Skeletal muscle tissue (tissue), 4 donors: Measurements from ENCODE around the gene CACNG3. TPM values are rescaled to one million over a fixed set of nuclear protein-coding genes. Genes with fewer than 3 reads are reported as not detected.

Experiments
- H3K27ac ChIP-seq: one replicate; pipeline ENCODE4 v1.7.0; 2013; ENCODE audit warnings: mild to moderate bottlenecking, low read depth, low read length, inconsistent platforms
- H3K27me3 ChIP-seq, 3 donors: one replicate each; pipeline ENCODE4 v1.7.0; 2013; ENCODE audit warnings: low read length in 3 of 3; ENCODE audit not compliant: control insufficient read depth in 3 of 3, insufficient read depth in 3 of 3
- H3K36me3 ChIP-seq, 3 donors: one replicate each; pipeline ENCODE4 v1.7.0; 2013; ENCODE audit warnings: low read length in 3 of 3; ENCODE audit not compliant: control insufficient read depth in 3 of 3, insufficient read depth in 3 of 3
- H3K4me1 ChIP-seq, 3 donors: one replicate each; pipeline ENCODE4 v1.7.0; 2013; ENCODE audit warnings: low read length in 3 of 3, mild to moderate bottlenecking in 3 of 3; ENCODE audit not compliant: control insufficient read depth in 3 of 3, insufficient read depth in 3 of 3
- H3K4me3 ChIP-seq, 3 donors: one replicate each; pipeline ENCODE4 v1.7.0; 2013; ENCODE audit warnings: low read length in 3 of 3
- H3K9ac ChIP-seq, 3 donors: one replicate each; pipeline ENCODE4 v1.7.0; 2013; ENCODE audit warnings: low read length in 3 of 3, mild to moderate bottlenecking in 3 of 3, moderate library complexity in 2 of 3, low read depth in 1 of 3
- H3K9me3 ChIP-seq, 3 donors: one replicate each; pipeline ENCODE4 v1.7.0; 2013; ENCODE audit warnings: low read length in 3 of 3; ENCODE audit not compliant: control insufficient read depth in 3 of 3
- total RNA-seq: library from RNA; depleted of rRNA; stranded (reverse); fragments of >200 nt; gene quantifications from one replicate; pipeline ENCODE4 v1.2.3, GENCODE V29; 2014
- donor health status: Osteomylitis.

Gene CACNG3
- total RNA-seq, 1 donor from 2014 or later = not detected

- no peaks in the 10 kb centered on the region for H3K36me3 ChIP-seq
- H3K4me1 ChIP-seq = no peaks in the 10 kb centered on the region
- no peaks in the 10 kb centered on the region for H3K27me3 ChIP-seq
- H3K9me3 ChIP-seq = peaks cover 0 to 5% (median 0%) of the 10 kb centered on the region in 3 donors
- H3K27ac ChIP-seq = no peak overlapping the region
- H3K4me3 ChIP-seq = no peak overlapping the region
- no peak overlapping the region for H3K9ac ChIP-seq
These were observed 111.1 kb downstream of the CACNG3 start for GRCh38 chr16:24367186-24367710.

- H3K4me3 ChIP-seq = no peak overlapping the region
- H3K36me3 ChIP-seq = no peaks in the 10 kb centered on the region
- no peak overlapping the region for H3K9ac ChIP-seq
- H3K4me1 ChIP-seq = no peaks in the 10 kb centered on the region
- no peaks in the 10 kb centered on the region for H3K27me3 ChIP-seq
- H3K27ac ChIP-seq = no peak overlapping the region
- H3K9me3 ChIP-seq = peaks cover 0 to 5% (median 0%) of the 10 kb centered on the region in 3 donors
These were observed 116.7 kb downstream of the CACNG3 start for GRCh38 chr16:24372824-24373223.

GRCh38 chr16:24378999-24379398 is 122.9 kb downstream of the CACNG3 start:
- Histone ChIP-seq H3K4me1 (no peaks in the 10 kb centered on the region), H3K36me3 (no peaks in the 10 kb centered on the region), H3K9me3 (peaks cover 2 to 13% (median 4%) of the 10 kb centered on the region in 3 donors), H3K27ac (no peak overlapping the region), H3K4me3 (no peak overlapping the region), H3K27me3 (no peaks in the 10 kb centered on the region), H3K9ac (no peak overlapping the region)

GRCh38 chr16:24381470-24382118 is 125.5 kb downstream of the CACNG3 start:
- no peaks in the 10 kb centered on the region for H3K36me3 ChIP-seq
- H3K9me3 ChIP-seq = peaks cover 2 to 13% (median 4%) of the 10 kb centered on the region in 3 donors
- no peaks in the 10 kb centered on the region for H3K27me3 ChIP-seq
- no peak overlapping the region for H3K27ac ChIP-seq
- no peaks in the 10 kb centered on the region for H3K4me1 ChIP-seq
- H3K9ac ChIP-seq = no peak overlapping the region
- no peak overlapping the region for H3K4me3 ChIP-seq

GRCh38 chr16:24382762-24383407 is 126.8 kb downstream of the CACNG3 start:
- Histone ChIP-seq H3K27me3 (no peaks in the 10 kb centered on the region), H3K27ac (no peak overlapping the region), H3K9me3 (peaks cover 2 to 13% (median 4%) of the 10 kb centered on the region in 3 donors), H3K36me3 (no peaks in the 10 kb centered on the region), H3K4me3 (no peak overlapping the region), H3K9ac (no peak overlapping the region), H3K4me1 (no peaks in the 10 kb centered on the region)

- Histone ChIP-seq H3K9ac (no peak overlapping the region), H3K36me3 (no peaks in the 10 kb centered on the region), H3K4me1 (no peaks in the 10 kb centered on the region)
These were observed 138.2 kb downstream of the CACNG3 start for GRCh38 chr16:24394341-24394740.

GRCh38 chr16:24396350-24397271 is 140.5 kb downstream of the CACNG3 start:
- Histone ChIP-seq H3K9ac (no peak overlapping the region), H3K36me3 (no peaks in the 10 kb centered on the region), H3K4me3 (no peak overlapping the region), H3K4me1 (no peaks in the 10 kb centered on the region), H3K27me3 (no peaks in the 10 kb centered on the region), H3K27ac (no peak overlapping the region), H3K9me3 (peaks cover 0 to 2% (median 0%) of the 10 kb centered on the region in 3 donors)

More at GRCh38 chr16:24394341-24394740, 138.2 kb downstream of the CACNG3 start:
- Histone ChIP-seq H3K4me3 (no peak overlapping the region), H3K27ac (no peak overlapping the region), H3K27me3 (no peaks in the 10 kb centered on the region), H3K9me3 (peaks cover 0 to 2% (median 0%) of the 10 kb centered on the region in 3 donors)

GRCh38 chr16:24409045-24409444 is 152.9 kb downstream of the CACNG3 start:
- no peak overlapping the region for H3K9ac ChIP-seq
- peaks cover 0 to 2% (median 2%) of the 10 kb centered on the region in 3 donors for H3K9me3 ChIP-seq

More at GRCh38 chr16:24409045-24409444, 152.9 kb downstream of the CACNG3 start:
- no peaks in the 10 kb centered on the region for H3K27me3 ChIP-seq
- H3K27ac ChIP-seq = no peak overlapping the region
- no peak overlapping the region for H3K4me3 ChIP-seq
- H3K4me1 ChIP-seq = no peaks in the 10 kb centered on the region
- H3K36me3 ChIP-seq = no peaks in the 10 kb centered on the region
